H9 (cell line): Measurements from ENCODE around the gene CACNB4. TPM values are rescaled to one million over a fixed set of nuclear protein-coding genes. Genes with fewer than 3 reads are reported as not detected.

Experiments
- DNase-seq: peaks from one replicate; pipeline ENCODE4 v3.0.0-alpha.2; 2017
- H2AFZ ChIP-seq: one replicate; pipeline ENCODE4 v1.6.1; 2013; ENCODE audit warnings: mild to moderate bottlenecking, low read length, control low read depth, moderate library complexity
- H2AK5ac ChIP-seq: 2 replicates; pipeline ENCODE4 v1.6.1; 2013; ENCODE audit warnings: low read length, control low read depth, mixed read lengths; ENCODE audit not compliant: insufficient read length
- H2BK120ac ChIP-seq: one replicate; pipeline ENCODE4 v1.6.1; 2013; ENCODE audit warnings: low read depth, mild to moderate bottlenecking, low read length, control low read depth, inconsistent platforms; ENCODE audit not compliant: poor library complexity, severe bottlenecking
- H2BK12ac ChIP-seq: 2 replicates; pipeline ENCODE4 v1.6.1; 2013; ENCODE audit warnings: low read length, control low read depth, mixed read lengths, low read depth; ENCODE audit not compliant: insufficient read length
- H2BK15ac ChIP-seq: 2 replicates; pipeline ENCODE4 v1.6.1; 2013; ENCODE audit warnings: low read depth, low read length, control low read depth
- H2BK20ac ChIP-seq: one replicate; pipeline ENCODE4 v1.6.1; 2013; ENCODE audit warnings: low read depth, mild to moderate bottlenecking, low read length, control low read depth, inconsistent platforms; ENCODE audit not compliant: poor library complexity, severe bottlenecking
- H2BK5ac ChIP-seq: 2 replicates; pipeline ENCODE4 v1.6.1; 2013; ENCODE audit warnings: low read length, control low read depth, mixed read lengths; ENCODE audit not compliant: insufficient read length
- H3K14ac ChIP-seq: 2 replicates; pipeline ENCODE4 v1.6.1; 2013; ENCODE audit warnings: low read length, control low read depth; ENCODE audit not compliant: insufficient read depth
- H3K18ac ChIP-seq: 2 replicates; pipeline ENCODE4 v1.6.1; 2013; ENCODE audit warnings: low read depth, mild to moderate bottlenecking, mixed read lengths, low read length, control low read depth; ENCODE audit not compliant: insufficient read length
- H3K23ac ChIP-seq: 2 replicates; pipeline ENCODE4 v1.6.1; 2013; ENCODE audit warnings: low read length, control low read depth, mixed read lengths, low read depth; ENCODE audit not compliant: insufficient read length
- H3K23me2 ChIP-seq: 2 replicates; pipeline ENCODE4 v1.6.1; 2013; ENCODE audit warnings: low read depth, mild to moderate bottlenecking, mixed read lengths, low read length, control low read depth; ENCODE audit not compliant: insufficient read length, poor library complexity, severe bottlenecking
- H3K27ac ChIP-seq: 2 replicates; pipeline ENCODE4 v1.5.1; 2013; ENCODE audit warnings: low read length, control low read depth, mixed read lengths, low read depth; ENCODE audit not compliant: insufficient read length
- H3K27me3 ChIP-seq: 2 replicates; pipeline ENCODE4 v1.6.1; 2013; ENCODE audit warnings: low read length, control low read depth, inconsistent platforms; ENCODE audit not compliant: insufficient read depth
- H3K4ac ChIP-seq: 2 replicates; pipeline ENCODE4 v1.6.1; 2013; ENCODE audit warnings: low read depth, mild to moderate bottlenecking, control low read depth, inconsistent platforms, low read length, moderate library complexity
- H3K4me1 ChIP-seq: 2 replicates; pipeline ENCODE4 v1.6.1; 2013; ENCODE audit warnings: low read length, control low read depth, inconsistent platforms; ENCODE audit not compliant: insufficient read depth
- H3K4me2 ChIP-seq: 2 replicates; pipeline ENCODE4 v1.6.1; 2013; ENCODE audit warnings: low read length, control low read depth, mixed read lengths; ENCODE audit not compliant: insufficient read length, insufficient read depth
- H3K56ac ChIP-seq: 2 replicates; pipeline ENCODE4 v1.6.1; 2013; ENCODE audit warnings: low read depth, mild to moderate bottlenecking, mixed read lengths, low read length, control low read depth; ENCODE audit not compliant: insufficient read length
- H3K79me1 ChIP-seq: 2 replicates; pipeline ENCODE4 v1.6.1; 2013; ENCODE audit warnings: low read depth, mild to moderate bottlenecking, moderate library complexity, low read length, control low read depth, inconsistent platforms; ENCODE audit not compliant: insufficient read depth, poor library complexity, severe bottlenecking
- H3K79me2 ChIP-seq: 2 replicates; pipeline ENCODE4 v1.6.1; 2013; ENCODE audit warnings: low read length, control low read depth, inconsistent platforms; ENCODE audit not compliant: insufficient read depth
- H3K9ac ChIP-seq: 2 replicates; pipeline ENCODE4 v1.6.1; 2013; ENCODE audit warnings: low read length, control low read depth, mixed read lengths; ENCODE audit not compliant: insufficient read length; ENCODE audit errors: extremely low read depth
- H3K9me3 ChIP-seq: one replicate; pipeline ENCODE4 v1.6.1; 2013; ENCODE audit warnings: low read depth, low read length, inconsistent platforms; ENCODE audit not compliant: control insufficient read depth
- H3T11ph ChIP-seq: one replicate; pipeline ENCODE4 v1.6.1; 2013; ENCODE audit warnings: mild to moderate bottlenecking, low read length, control low read depth, inconsistent platforms
- H4K20me1 ChIP-seq: one replicate; pipeline ENCODE4 v1.6.1; 2013; ENCODE audit not compliant: control insufficient read depth, insufficient read length, insufficient read depth
- H4K5ac ChIP-seq: 2 replicates; pipeline ENCODE4 v1.6.1; 2013; ENCODE audit warnings: low read depth, mild to moderate bottlenecking, mixed read lengths, low read length, control low read depth; ENCODE audit not compliant: insufficient read length
- H4K8ac ChIP-seq: replicated peaks from 2 replicates; pipeline ENCODE4 v1.6.1; 2013; ENCODE audit warnings: low read length, control low read depth, mixed read lengths, low read depth; ENCODE audit not compliant: insufficient read length
- H4K91ac ChIP-seq: 2 replicates; pipeline ENCODE4 v1.6.1; 2013; ENCODE audit warnings: low read depth, mild to moderate bottlenecking, moderate library complexity, mixed read lengths, low read length, control low read depth; ENCODE audit not compliant: insufficient read length
- H3K27ac Mint-ChIP-seq, 3 experiments: 2 replicates in 2 of 3; 3 replicates in 1 of 3; pipeline ENCODE4 v1.8.0; 2020 to 2021; ENCODE audit warnings: mixed read lengths in 3 of 3, mild to moderate bottlenecking in 1 of 3, moderate library complexity in 1 of 3
- H3K27me3 Mint-ChIP-seq: 2 replicates; pipeline ENCODE4 v1.8.0; 2021; ENCODE audit warnings: low read depth, mild to moderate bottlenecking, moderate library complexity, mixed read lengths
- H3K36me3 Mint-ChIP-seq, 3 experiments: 2 replicates in 2 of 3; 3 replicates in 1 of 3; pipeline ENCODE4 v1.8.0; 2020 to 2021; ENCODE audit warnings: low read depth in 3 of 3, mixed read lengths in 3 of 3; ENCODE audit not compliant: insufficient read depth in 1 of 3
- H3K4me1 Mint-ChIP-seq, 2 experiments: 2 replicates each; pipeline ENCODE4 v1.8.0; 2020; ENCODE audit warnings: mixed read lengths in 2 of 2
- H3K4me3 Mint-ChIP-seq, 2 experiments: 2 replicates in 1 of 2; 3 replicates in 1 of 2; pipeline ENCODE4 v1.8.0; 2020 to 2021; ENCODE audit warnings: mild to moderate bottlenecking in 2 of 2, mixed read lengths in 2 of 2, moderate library complexity in 1 of 2
- H3K9me3 Mint-ChIP-seq, 2 experiments: 2 replicates in 1 of 2; 3 replicates in 1 of 2; pipeline ENCODE4 v1.8.0; 2020; ENCODE audit warnings: mild to moderate bottlenecking in 2 of 2, mixed read lengths in 2 of 2, moderate library complexity in 1 of 2
- CTCF ChIP-seq: fragments of 200-600 bp; sonication (generic); conservative IDR thresholded peaks from 3 replicates; pipeline ENCODE4 v1.8.0; 2021; ENCODE audit warnings: antibody characterized with exemption, mild to moderate bottlenecking
- WGBS: extraction: QIAGEN DNeasy Blood & Tissue Kit; methylation state at CpG from one replicate; pipeline ENCODE4 v1.1.7; 2013; ENCODE audit warnings: missing lambda C conversion rate, low lambda C conversion rate, mixed read lengths; ENCODE audit not compliant: insufficient read length; ENCODE audit errors: extremely low coverage; 5-methylcytosine and 5-hydroxymethylcytosine counted together
- total RNA-seq: library from RNA; stranded (reverse); gene quantifications from 2 replicates; pipeline ENCODE4 v1.2.1, GENCODE V29; 2021

CACNB4 gene
- total RNA-seq, 1 experiment from 2014 or later, result 1.4 TPM

- no peak overlapping the region for H3K23ac ChIP-seq
- Mint-ChIP-seq H3K27me3 (no peaks in the 10 kb centered on the region), H3K4me3 (no peak overlapping the region), H3K27ac (no peak overlapping the region), H3K36me3 (peaks cover 8 to 14% (median 12%) of the 10 kb centered on the region in 3 experiments; a peak in 5 of 7 replicates), H3K4me1 (peaks cover 0 to 5% of the 10 kb centered on the region in 2 experiments; a peak in 3 of 4 replicates), H3K9me3 (peaks cover 0 to 3% of the 10 kb centered on the region in 2 experiments; a peak in 1 of 5 replicates)
- H2BK120ac ChIP-seq, result no peak overlapping the region
- no peak overlapping the region for H4K91ac ChIP-seq
- H3K4ac ChIP-seq, result no peak overlapping the region
- no peaks in the 10 kb centered on the region for H3K4me1 ChIP-seq
- no peak overlapping the region for H3K14ac ChIP-seq
- H3K9ac ChIP-seq, result no peak overlapping the region
- no peak overlapping the region for H4K8ac ChIP-seq
- H3K27me3 ChIP-seq, result no peaks in the 10 kb centered on the region
- H2BK5ac ChIP-seq, result no peak overlapping the region
- H3K56ac ChIP-seq, result no peak overlapping the region
- no peak for DNase-seq
- no peak overlapping the region for H3K27ac ChIP-seq
- no peak overlapping the region for H2BK20ac ChIP-seq
- no peaks in the 10 kb centered on the region for H3K79me1 ChIP-seq
- no peak overlapping the region for H2AFZ ChIP-seq
- TF ChIP-seq CTCF, result no peak
- no peaks in the 10 kb centered on the region for H4K20me1 ChIP-seq
- H3K79me2 ChIP-seq, result no peaks in the 10 kb centered on the region
- no CpG with 5 or more reads among the region's 1 CpG for WGBS
- no peak overlapping the region for H2AK5ac ChIP-seq
- no peak overlapping the region for H4K5ac ChIP-seq
- H3T11ph ChIP-seq, result no peak overlapping the region
- H3K23me2 ChIP-seq, result no peaks in the 10 kb centered on the region
- no peak overlapping the region for H3K18ac ChIP-seq
- H3K9me3 ChIP-seq, result no peaks in the 10 kb centered on the region
- no peak overlapping the region for H2BK12ac ChIP-seq
- H2BK15ac ChIP-seq, result no peak overlapping the region
- H3K4me2 ChIP-seq, result no peak overlapping the region
Observed at GRCh38 chr2:151790689-151791088, 308.2 kb downstream of the CACNB4 start.
